ENCODE measurements around the gene CAMK2A. TPM values are rescaled to one million over a fixed set of nuclear protein-coding genes. Genes with fewer than 3 reads are reported as not detected.

CAMK2A gene
- total and polyA plus RNA-seq, 2 donors (not counting 1 experiment from before 2014, with no cell fraction given), result 2.1 to 3.1 TPM

DNA sequence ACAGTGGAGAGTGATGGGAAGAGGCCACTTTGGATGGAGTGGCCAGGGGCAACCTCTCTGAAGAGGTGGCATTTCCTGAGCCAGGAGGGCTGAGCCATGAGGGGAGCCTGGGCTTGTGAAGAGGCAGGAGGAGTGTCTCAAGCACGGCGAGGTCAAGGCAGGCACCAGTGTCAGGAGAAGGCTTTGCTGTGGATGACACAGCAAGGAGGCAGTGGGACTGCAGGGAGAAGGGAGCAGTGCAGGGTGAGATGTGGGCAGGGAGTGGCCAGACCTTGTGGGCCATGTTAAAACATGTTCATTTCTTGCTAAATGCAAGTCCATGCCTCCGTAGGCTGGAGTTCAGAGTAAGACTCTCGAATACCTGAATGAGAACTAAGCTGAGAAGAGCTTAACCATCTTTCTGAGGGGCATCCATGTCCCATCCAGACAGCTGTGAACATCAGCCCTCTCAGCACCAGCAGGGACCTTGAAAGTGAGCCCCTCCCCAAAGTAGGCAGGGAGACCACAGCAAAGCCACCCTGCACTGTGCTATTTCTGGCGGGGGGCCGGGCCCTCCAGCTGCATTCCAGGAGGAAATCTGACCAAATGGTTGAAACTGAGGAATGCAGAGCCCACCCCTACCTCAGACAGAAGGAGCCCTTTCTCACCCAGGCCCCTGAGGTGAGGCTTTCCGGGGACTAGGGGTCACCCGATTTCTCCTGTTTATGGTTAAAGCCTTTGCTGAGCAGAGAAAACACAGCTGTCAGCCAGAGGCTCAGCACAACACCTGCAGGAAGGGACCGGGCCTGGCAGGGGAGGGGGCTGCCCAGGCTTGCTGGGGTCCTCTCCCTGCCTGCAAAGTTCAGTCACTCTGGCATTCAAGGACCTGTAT lies 29.3 kb upstream of the CAMK2A start:
- Histone ChIP-seq H3K4me2 (ENCODE audit: extremely low read depth, insufficient read depth, low read length) (no peak overlapping the region), H3K4me1 (ENCODE audit: control insufficient read depth, extremely low read depth, insufficient read depth, low read length) (peaks cover 28% of the 10 kb centered on the region), H2AFZ (ENCODE audit: low read length) (peak overlapping the region; percentile 64), H3K27me3 (ENCODE audit: control insufficient read depth, insufficient read depth, low read length) (no peaks in the 10 kb centered on the region), H3K36me3 (ENCODE audit: control insufficient read depth, insufficient read depth, low read length) (no peaks in the 10 kb centered on the region), H3K4me3 (replicated peaks in 1 of 4; ENCODE audit: control extremely low read depth in 1 of 4, insufficient read depth in 1 of 4, low read depth in 3 of 4, low read length in 4 of 4) (no peak overlapping the region), H4K20me1 (ENCODE audit: control insufficient read depth, extremely low read depth, insufficient read depth, low read length) (no peaks in the 10 kb centered on the region), H3K27ac (ENCODE audit: insufficient read depth, low read length) (peak overlapping the region; percentile 77), H3K9ac (ENCODE audit: insufficient read depth, low read length) (no peak overlapping the region), H3K9me3 (ENCODE audit: control insufficient read depth, insufficient read depth, low read depth, low read length) (no peaks in the 10 kb centered on the region), H3K79me2 (ENCODE audit: control insufficient read depth, insufficient read depth, low read length) (no peaks in the 10 kb centered on the region)
- TF ChIP-seq, protein P1, sequence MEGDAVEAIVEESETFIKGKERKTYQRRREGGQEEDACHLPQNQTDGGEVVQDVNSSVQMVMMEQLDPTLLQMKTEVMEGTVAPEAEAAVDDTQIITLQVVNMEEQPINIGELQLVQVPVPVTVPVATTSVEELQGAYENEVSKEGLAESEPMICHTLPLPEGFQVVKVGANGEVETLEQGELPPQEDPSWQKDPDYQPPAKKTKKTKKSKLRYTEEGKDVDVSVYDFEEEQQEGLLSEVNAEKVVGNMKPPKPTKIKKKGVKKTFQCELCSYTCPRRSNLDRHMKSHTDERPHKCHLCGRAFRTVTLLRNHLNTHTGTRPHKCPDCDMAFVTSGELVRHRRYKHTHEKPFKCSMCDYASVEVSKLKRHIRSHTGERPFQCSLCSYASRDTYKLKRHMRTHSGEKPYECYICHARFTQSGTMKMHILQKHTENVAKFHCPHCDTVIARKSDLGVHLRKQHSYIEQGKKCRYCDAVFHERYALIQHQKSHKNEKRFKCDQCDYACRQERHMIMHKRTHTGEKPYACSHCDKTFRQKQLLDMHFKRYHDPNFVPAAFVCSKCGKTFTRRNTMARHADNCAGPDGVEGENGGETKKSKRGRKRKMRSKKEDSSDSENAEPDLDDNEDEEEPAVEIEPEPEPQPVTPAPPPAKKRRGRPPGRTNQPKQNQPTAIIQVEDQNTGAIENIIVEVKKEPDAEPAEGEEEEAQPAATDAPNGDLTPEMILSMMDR (conservative IDR thresholded peaks at IDR 0.05 in 1 of 2, IDR thresholded peaks at IDR 0.05 in 1 of 2; ENCODE audit: low read depth in 1 of 2, low read length in 2 of 2), result no peak
- TF ChIP-seq EZH2 (IDR thresholded peaks at IDR 0.05; ENCODE audit: low read length, missing control alignments), result no peak
- DNase-seq (ENCODE audit: low read depth in 2 of 2), result no peak

DNA sequence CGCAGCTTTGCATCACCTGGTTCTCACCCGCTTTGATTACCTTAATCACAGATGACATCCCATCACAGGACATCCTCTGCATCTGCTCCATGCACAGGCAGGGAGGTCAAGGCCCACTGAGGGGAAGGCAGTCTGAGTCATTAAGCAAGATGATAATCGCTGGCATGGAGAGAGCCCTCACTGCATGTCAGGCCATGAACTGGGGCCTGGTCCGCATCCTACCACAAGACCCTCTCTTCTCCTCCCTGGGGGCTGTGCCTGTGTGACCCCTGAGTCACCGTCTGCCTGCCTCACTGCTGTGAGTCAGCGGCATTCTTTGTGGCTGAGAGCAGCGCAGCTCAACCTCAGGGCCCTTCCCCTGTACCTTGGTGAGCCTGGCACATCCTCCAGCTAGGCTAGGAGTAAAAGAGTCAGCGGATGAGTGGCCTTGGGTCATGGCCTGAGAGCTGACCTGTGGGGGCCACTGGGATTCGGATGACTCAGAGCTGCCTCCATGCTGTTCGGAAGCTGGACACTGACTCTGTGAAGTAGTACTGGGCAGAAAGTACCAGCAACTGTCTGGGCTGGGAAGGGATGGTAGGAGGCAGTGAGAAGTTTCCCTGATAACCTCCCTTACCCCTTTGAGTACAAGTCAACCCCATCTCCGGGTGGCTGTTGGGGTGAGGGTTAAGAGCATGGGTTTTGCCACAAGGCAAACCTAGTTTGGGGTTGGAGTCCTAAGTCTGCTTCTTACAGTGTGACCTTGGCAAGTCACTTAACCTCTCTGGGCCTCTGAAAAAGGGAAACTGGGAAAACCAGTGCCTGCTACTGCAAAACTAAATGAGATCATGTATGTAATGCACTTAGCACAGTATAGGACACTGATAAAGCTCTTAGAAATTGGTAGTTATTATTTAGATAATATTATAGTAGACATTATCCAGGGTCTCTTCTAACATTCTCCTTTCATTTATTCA lies 27.8 kb upstream of the CAMK2A start:
- DNase-seq (ENCODE audit: low read depth in 2 of 2), result peak; percentile 92 to 97
- peaks cover 28% of the 10 kb centered on the region for H3K4me1 ChIP-seq (ENCODE audit: control insufficient read depth, extremely low read depth, insufficient read depth, low read length)
- no peaks in the 10 kb centered on the region for H4K20me1 ChIP-seq (ENCODE audit: control insufficient read depth, extremely low read depth, insufficient read depth, low read length)
- H3K9ac ChIP-seq (ENCODE audit: insufficient read depth, low read length), result no peak overlapping the region
- H3K27ac ChIP-seq (ENCODE audit: insufficient read depth, low read length), result peak overlapping the region; percentile 77
- no peak overlapping the region for H3K4me3 ChIP-seq (replicated peaks in 1 of 4; ENCODE audit: control extremely low read depth in 1 of 4, insufficient read depth in 1 of 4, low read depth in 3 of 4, low read length in 4 of 4)
- peak overlapping the region; percentile 9 for H3K4me2 ChIP-seq (ENCODE audit: extremely low read depth, insufficient read depth, low read length)
- no peaks in the 10 kb centered on the region for H3K79me2 ChIP-seq (ENCODE audit: control insufficient read depth, insufficient read depth, low read length)
- H3K27me3 ChIP-seq (ENCODE audit: control insufficient read depth, insufficient read depth, low read length), result no peaks in the 10 kb centered on the region
- no peak overlapping the region for H2AFZ ChIP-seq (ENCODE audit: low read length)
- no peaks in the 10 kb centered on the region for H3K36me3 ChIP-seq (ENCODE audit: control insufficient read depth, insufficient read depth, low read length)
- H3K9me3 ChIP-seq (ENCODE audit: control insufficient read depth, insufficient read depth, low read depth, low read length), result no peaks in the 10 kb centered on the region
- TF ChIP-seq EZH2 (IDR thresholded peaks at IDR 0.05; ENCODE audit: low read length, missing control alignments), result no peak

DNA sequence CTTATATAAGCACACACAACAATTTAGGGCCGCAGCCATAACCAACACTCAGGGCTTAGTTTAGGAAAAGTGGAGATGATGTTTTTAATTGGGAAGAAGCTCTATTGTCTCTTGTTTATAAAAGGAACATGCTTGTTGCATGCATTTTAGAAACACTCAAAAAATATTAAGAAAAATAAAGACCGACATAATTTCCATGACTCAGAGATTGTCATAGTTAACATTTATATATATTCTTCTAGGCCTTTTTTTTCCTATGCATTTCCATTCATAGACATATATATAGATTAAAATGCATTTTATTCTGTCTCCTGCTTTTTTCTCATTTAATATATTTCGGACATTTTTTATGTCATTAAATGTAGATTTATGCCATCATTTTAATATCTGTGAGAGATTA lies 26.7 kb upstream of the CAMK2A start:
- no peak for DNase-seq (ENCODE audit: low read depth in 2 of 2)
- no peaks in the 10 kb centered on the region for H4K20me1 ChIP-seq (ENCODE audit: control insufficient read depth, extremely low read depth, insufficient read depth, low read length)
- no peaks in the 10 kb centered on the region for H3K79me2 ChIP-seq (ENCODE audit: control insufficient read depth, insufficient read depth, low read length)
- H3K36me3 ChIP-seq (ENCODE audit: control insufficient read depth, insufficient read depth, low read length), result no peaks in the 10 kb centered on the region
- H2AFZ ChIP-seq (ENCODE audit: low read length), result no peak overlapping the region
- H3K4me1 ChIP-seq (ENCODE audit: control insufficient read depth, extremely low read depth, insufficient read depth, low read length), result peaks cover 28% of the 10 kb centered on the region
- no peak overlapping the region for H3K4me3 ChIP-seq (replicated peaks in 1 of 4; ENCODE audit: control extremely low read depth in 1 of 4, insufficient read depth in 1 of 4, low read depth in 3 of 4, low read length in 4 of 4)
- TF ChIP-seq, protein P1 (conservative IDR thresholded peaks at IDR 0.05 in 1 of 2, IDR thresholded peaks at IDR 0.05 in 1 of 2; ENCODE audit: low read depth in 1 of 2, low read length in 2 of 2), result no peak
- no peak for TF ChIP-seq EZH2 (IDR thresholded peaks at IDR 0.05; ENCODE audit: low read length, missing control alignments)
- H3K4me2 ChIP-seq (ENCODE audit: extremely low read depth, insufficient read depth, low read length), result no peak overlapping the region
- H3K27me3 ChIP-seq (ENCODE audit: control insufficient read depth, insufficient read depth, low read length), result no peaks in the 10 kb centered on the region
- peak overlapping the region; percentile 77 for H3K27ac ChIP-seq (ENCODE audit: insufficient read depth, low read length)
- H3K9ac ChIP-seq (ENCODE audit: insufficient read depth, low read length), result no peak overlapping the region
- no peaks in the 10 kb centered on the region for H3K9me3 ChIP-seq (ENCODE audit: control insufficient read depth, insufficient read depth, low read depth, low read length)

All from fibroblast of lung (primary cell).